Measurements from ENCODE around the gene CYB5B. TPM values are rescaled to one million over a fixed set of nuclear protein-coding genes. Genes with fewer than 3 reads are reported as not detected.

The CYB5B gene
- total RNA-seq, 1 experiment from 2014 or later: 355 TPM

- H3K27me3 Mint-ChIP-seq (ENCODE audit: insufficient read depth, unreplicated experiment): no peaks in the 10 kb centered on the region
- peak overlapping the region; percentile 86 for H3K27ac Mint-ChIP-seq (ENCODE audit: unreplicated experiment)
- peaks cover 30% of the 10 kb centered on the region for H3K4me1 Mint-ChIP-seq (ENCODE audit: low read depth, unreplicated experiment)
- H3K9me3 ChIP-seq: no peaks in the 10 kb centered on the region
- no peaks in the 10 kb centered on the region for H3K27me3 ChIP-seq (replicated peaks; ENCODE audit: control insufficient read depth, insufficient read depth, low read length)
- no peak for DNase-seq
- H3K4me3 ChIP-seq (ENCODE audit: low read depth, low read length): no peak overlapping the region
- ChIA-PET POLR2A (no interaction called here), CTCF (interaction anchor here (0.7 kb wide), 2 partner anchors 10 to 79 kb away, joined by 3 to 5 read pairs; no protein-coding TSS in a partner anchor)
- H3K4me1 ChIP-seq: peaks cover 24% of the 10 kb centered on the region
- no peak overlapping the region for H3K4me3 Mint-ChIP-seq (ENCODE audit: unreplicated experiment)
- no peaks in the 10 kb centered on the region for H3K9me3 Mint-ChIP-seq (ENCODE audit: unreplicated experiment)
- no TSS peak for BruUV-seq (replicated peaks)
- H3K36me3 ChIP-seq (ENCODE audit: control insufficient read depth, insufficient read depth, low read length): no peaks in the 10 kb centered on the region; the same call in 1 of the 2 replicates
- no peak for TF ChIP-seq CTCF (IDR thresholded peaks at IDR 0.05; ENCODE audit: insufficient read depth in 1 of 2, low read depth in 1 of 2, low read length in 1 of 2, severe bottlenecking in 1 of 2, unreplicated experiment in 1 of 2)
- peaks cover 21% of the 10 kb centered on the region for H3K36me3 Mint-ChIP-seq (ENCODE audit: insufficient read depth, unreplicated experiment)
- intact Hi-C loops (cut with micrococcal nuclease; ENCODE audit: unreplicated experiment): no loop called here
Measured at GRCh38 chr16:69477546-69477945, 53.1 kb downstream of the CYB5B start.

GRCh38 chr16:69478685-69479084 lies 54.3 kb downstream of the CYB5B start:
- H3K27me3 Mint-ChIP-seq (ENCODE audit: insufficient read depth, unreplicated experiment): no peaks in the 10 kb centered on the region
- no peak for TF ChIP-seq CTCF (IDR thresholded peaks at IDR 0.05; ENCODE audit: insufficient read depth in 1 of 2, low read depth in 1 of 2, low read length in 1 of 2, severe bottlenecking in 1 of 2, unreplicated experiment in 1 of 2)
- peaks cover 24% of the 10 kb centered on the region for H3K4me1 ChIP-seq
- H3K4me1 Mint-ChIP-seq (ENCODE audit: low read depth, unreplicated experiment): peaks cover 26% of the 10 kb centered on the region
- H3K36me3 ChIP-seq (ENCODE audit: control insufficient read depth, insufficient read depth, low read length): no peaks in the 10 kb centered on the region
- CTCF ChIA-PET: no interaction called here
- H3K9me3 Mint-ChIP-seq (ENCODE audit: unreplicated experiment): no peaks in the 10 kb centered on the region
- intact Hi-C loops (cut with micrococcal nuclease; ENCODE audit: unreplicated experiment): no loop called here
- no peak for DNase-seq
- no peak overlapping the region for H3K4me3 ChIP-seq (ENCODE audit: low read depth, low read length)
- no peak overlapping the region for H3K4me3 Mint-ChIP-seq (ENCODE audit: unreplicated experiment)
- no peaks in the 10 kb centered on the region for H3K9me3 ChIP-seq
- no peaks in the 10 kb centered on the region for H3K27me3 ChIP-seq (replicated peaks; ENCODE audit: control insufficient read depth, insufficient read depth, low read length)
- POLR2A ChIA-PET: no interaction called here
- H3K36me3 Mint-ChIP-seq (ENCODE audit: insufficient read depth, unreplicated experiment): peaks cover 23% of the 10 kb centered on the region
- H3K27ac Mint-ChIP-seq (ENCODE audit: unreplicated experiment): no peak overlapping the region
- BruUV-seq (replicated peaks): no TSS peak

- CTCF ChIA-PET: no interaction called here
- Histone ChIP-seq H3K4me3 (ENCODE audit: low read depth, low read length) (no peak overlapping the region), H3K4me1 (peaks cover 24% of the 10 kb centered on the region), H3K9me3 (no peaks in the 10 kb centered on the region), H3K36me3 (ENCODE audit: control insufficient read depth, insufficient read depth, low read length) (no peaks in the 10 kb centered on the region), H3K27me3 (replicated peaks; ENCODE audit: control insufficient read depth, insufficient read depth, low read length) (no peaks in the 10 kb centered on the region)
- Mint-ChIP-seq H3K36me3 (ENCODE audit: insufficient read depth, unreplicated experiment) (peaks cover 30% of the 10 kb centered on the region), H3K9me3 (ENCODE audit: unreplicated experiment) (no peaks in the 10 kb centered on the region), H3K27ac (ENCODE audit: unreplicated experiment) (no peak overlapping the region), H3K27me3 (ENCODE audit: insufficient read depth, unreplicated experiment) (no peaks in the 10 kb centered on the region), H3K4me1 (ENCODE audit: low read depth, unreplicated experiment) (peaks cover 29% of the 10 kb centered on the region), H3K4me3 (ENCODE audit: unreplicated experiment) (no peak overlapping the region)
- no peak for DNase-seq
- POLR2A ChIA-PET: interaction anchor here (0.6 kb wide), 1 partner anchor 60 kb away, joined by 4 read pairs; no protein-coding TSS in a partner anchor
- BruUV-seq (replicated peaks): no TSS peak
- intact Hi-C loops (cut with micrococcal nuclease; ENCODE audit: unreplicated experiment): no loop called here
- no peak for TF ChIP-seq CTCF (IDR thresholded peaks at IDR 0.05; ENCODE audit: insufficient read depth in 1 of 2, low read depth in 1 of 2, low read length in 1 of 2, severe bottlenecking in 1 of 2, unreplicated experiment in 1 of 2)
Measured at GRCh38 chr16:69479775-69480174, 55.4 kb downstream of the CYB5B start.
